ENCODE data around the gene ADPRS.

DNA sequence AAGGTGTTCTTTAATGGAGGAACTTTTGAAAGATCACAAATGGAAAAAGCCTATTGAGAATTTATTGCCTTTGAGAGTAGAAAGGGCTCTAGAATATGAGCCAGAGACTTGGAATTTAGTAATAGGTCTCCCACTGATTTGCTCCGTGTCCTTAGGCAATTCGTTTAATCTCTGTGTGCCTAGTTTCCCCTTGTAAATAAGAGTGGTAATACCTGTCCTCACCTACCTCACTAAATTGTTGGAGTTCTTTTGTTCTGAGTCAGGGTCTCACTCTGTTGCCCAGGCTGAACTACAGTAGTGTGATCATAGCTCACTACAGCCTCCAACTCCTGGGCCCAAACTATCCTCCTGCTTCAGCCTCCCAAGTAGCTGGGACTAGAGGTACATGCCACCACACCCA lies 19.8 kb upstream of the ADPRS start:
- TF ChIP-seq, protein P1, sequence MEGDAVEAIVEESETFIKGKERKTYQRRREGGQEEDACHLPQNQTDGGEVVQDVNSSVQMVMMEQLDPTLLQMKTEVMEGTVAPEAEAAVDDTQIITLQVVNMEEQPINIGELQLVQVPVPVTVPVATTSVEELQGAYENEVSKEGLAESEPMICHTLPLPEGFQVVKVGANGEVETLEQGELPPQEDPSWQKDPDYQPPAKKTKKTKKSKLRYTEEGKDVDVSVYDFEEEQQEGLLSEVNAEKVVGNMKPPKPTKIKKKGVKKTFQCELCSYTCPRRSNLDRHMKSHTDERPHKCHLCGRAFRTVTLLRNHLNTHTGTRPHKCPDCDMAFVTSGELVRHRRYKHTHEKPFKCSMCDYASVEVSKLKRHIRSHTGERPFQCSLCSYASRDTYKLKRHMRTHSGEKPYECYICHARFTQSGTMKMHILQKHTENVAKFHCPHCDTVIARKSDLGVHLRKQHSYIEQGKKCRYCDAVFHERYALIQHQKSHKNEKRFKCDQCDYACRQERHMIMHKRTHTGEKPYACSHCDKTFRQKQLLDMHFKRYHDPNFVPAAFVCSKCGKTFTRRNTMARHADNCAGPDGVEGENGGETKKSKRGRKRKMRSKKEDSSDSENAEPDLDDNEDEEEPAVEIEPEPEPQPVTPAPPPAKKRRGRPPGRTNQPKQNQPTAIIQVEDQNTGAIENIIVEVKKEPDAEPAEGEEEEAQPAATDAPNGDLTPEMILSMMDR (conservative IDR thresholded peaks at IDR 0.05): no peak
- no peak for TF ChIP-seq EZH2 (IDR thresholded peaks at IDR 0.05; ENCODE audit: low read depth)
